Neutrophil (primary cell): Measurements from ENCODE around the gene MRRF.

ENCODE experiments used
- H3K27ac ChIP-seq: fragments of 200-600 bp; sonication (generic); 2 replicates; pipeline ENCODE4 v1.5.1; 2016; ENCODE audit warnings: mild to moderate bottlenecking, moderate library complexity
- H3K27me3 ChIP-seq: fragments of 200-600 bp; sonication (generic); 2 replicates; pipeline ENCODE4 v1.6.0; 2016; ENCODE audit warnings: mild to moderate bottlenecking
- H3K36me3 ChIP-seq: fragments of 200-600 bp; sonication (generic); 2 replicates; pipeline ENCODE4 v1.5.1; 2017
- H3K4me1 ChIP-seq, 2 experiments: fragments of 200-600 bp in 1 of 2; sonication (generic) in 1 of 2; 1 replicate in 1 of 2; 2 replicates in 1 of 2; pipeline versions ENCODE4 v1.5.1 to v1.6.1; 2013 to 2016; ENCODE audit warnings: low read depth in 1 of 2, low read length in 1 of 2, mild to moderate bottlenecking in 1 of 2, moderate library complexity in 1 of 2; ENCODE audit not compliant: control insufficient read depth in 1 of 2, insufficient read depth in 1 of 2
- H3K4me3 ChIP-seq, 2 experiments: fragments of 200-600 bp in 1 of 2; sonication (generic) in 1 of 2; 1 replicate in 1 of 2; 2 replicates in 1 of 2; pipeline ENCODE4 v1.5.1; 2013 to 2016; ENCODE audit warnings: low read depth in 1 of 2, low read length in 1 of 2, mild to moderate bottlenecking in 1 of 2, moderate library complexity in 1 of 2
- H3K9me3 ChIP-seq: fragments of 200-600 bp; sonication (generic); 2 replicates; pipeline ENCODE4 v1.5.1; 2016
- CTCF ChIP-seq: fragments of 200-600 bp; sonication (generic); IDR thresholded peaks from 2 replicates; pipeline ENCODE4 v1.5.1; 2016; ENCODE audit warnings: antibody characterized with exemption

MRRF gene

DNA sequence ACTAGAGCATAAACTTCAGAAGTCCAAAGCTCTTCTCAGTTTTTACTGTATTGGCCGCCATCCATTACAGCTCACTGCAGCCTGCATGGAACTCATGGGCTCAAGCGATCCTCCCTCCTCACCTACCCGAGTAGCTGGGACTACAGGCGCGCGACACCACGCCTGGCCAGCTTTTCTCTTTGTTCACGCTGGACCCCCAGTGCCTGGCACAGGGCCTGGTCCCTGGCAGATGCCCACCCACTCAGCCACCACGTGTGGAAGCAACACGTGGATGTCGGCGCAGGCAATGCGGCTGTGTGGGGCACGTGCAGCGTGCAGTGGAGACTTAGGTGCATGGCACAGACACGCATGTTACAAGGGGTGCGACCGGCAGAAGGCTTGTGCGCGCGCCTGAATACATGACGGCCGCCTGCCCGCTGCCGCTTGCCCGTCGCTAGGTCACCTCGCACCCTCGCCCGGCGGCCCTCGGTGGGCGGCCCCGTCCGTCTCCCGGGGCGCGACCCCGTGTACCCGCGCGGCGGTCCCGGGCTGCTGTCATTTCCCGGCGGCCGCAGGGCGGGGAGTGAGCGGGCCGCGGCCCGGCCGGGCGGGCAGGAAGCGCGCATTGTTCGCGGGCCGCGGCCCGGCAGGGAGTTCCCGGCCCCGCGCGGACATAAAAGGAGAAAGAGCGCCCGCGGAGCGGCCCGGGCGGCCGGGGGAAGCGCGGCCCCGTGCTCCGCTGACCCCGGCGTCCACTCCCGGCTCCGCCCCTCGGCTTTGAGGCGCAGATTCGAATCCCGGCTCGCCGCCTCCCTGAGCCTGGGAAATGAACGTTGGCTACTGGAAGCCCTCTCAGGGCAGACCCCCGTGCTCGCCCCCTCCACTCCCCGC is 82.0 kb downstream of the MRRF start:
- Histone ChIP-seq H3K36me3 (no peaks in the 10 kb centered on the region), H3K4me3 (peak overlapping the region; percentile 24 to 51), H3K27me3 (peaks cover 59% of the 10 kb centered on the region), H3K4me1 (peaks cover 10 to 12% of the 10 kb centered on the region in 2 experiments), H3K9me3 (no peaks in the 10 kb centered on the region), H3K27ac (no peak overlapping the region)
- no peak for TF ChIP-seq CTCF

DNA sequence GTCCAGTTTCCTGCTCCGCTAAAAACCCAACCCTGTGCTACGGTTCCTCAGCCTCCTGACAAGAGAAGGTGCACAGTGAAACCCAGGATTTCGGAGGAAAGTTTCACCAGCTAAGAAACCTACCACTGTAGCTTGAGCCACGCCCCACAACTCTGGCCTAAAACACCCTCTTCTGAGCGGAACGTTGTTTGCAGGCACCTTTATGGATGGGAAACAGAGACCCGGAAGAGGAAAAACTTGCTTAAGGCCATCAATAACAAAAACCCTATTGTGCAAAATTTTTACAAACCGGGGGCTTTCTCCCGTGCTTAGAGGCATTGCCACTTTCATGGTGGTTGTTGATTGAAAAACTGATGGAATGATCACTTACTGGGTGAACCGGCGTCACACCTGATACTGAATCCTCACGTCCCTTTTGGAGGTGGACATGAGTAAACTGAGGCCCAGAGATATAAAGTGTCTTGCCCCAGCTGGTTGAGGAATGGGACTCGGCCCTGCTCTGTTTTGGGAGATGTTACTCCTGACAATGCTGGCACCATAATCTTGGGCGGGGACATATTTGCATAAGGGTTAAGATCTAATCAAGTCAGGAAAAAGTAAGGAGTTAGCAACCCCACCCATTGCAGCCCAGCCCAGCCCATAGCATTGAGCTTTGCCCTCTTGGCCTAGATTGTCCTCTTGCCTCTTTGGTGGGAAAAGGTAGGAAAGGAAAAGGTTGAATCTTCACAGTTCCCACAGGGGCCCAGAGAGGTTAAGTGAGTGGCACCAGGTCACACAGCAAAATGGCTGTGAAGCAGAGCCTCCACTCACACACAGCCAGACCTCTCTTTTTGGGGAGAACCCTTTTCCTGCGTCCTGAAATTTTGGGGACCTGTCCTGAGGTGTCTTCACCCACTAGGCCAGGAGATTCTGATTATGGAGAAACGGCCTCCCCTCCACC is 82.9 kb downstream of the MRRF start:
- peak overlapping the region; percentile 24 to 51 for H3K4me3 ChIP-seq
- no peaks in the 10 kb centered on the region for H3K9me3 ChIP-seq
- TF ChIP-seq CTCF: no peak
- H3K36me3 ChIP-seq: no peaks in the 10 kb centered on the region
- peaks cover 10 to 12% of the 10 kb centered on the region in 2 experiments for H3K4me1 ChIP-seq
- peaks cover 59% of the 10 kb centered on the region for H3K27me3 ChIP-seq
- H3K27ac ChIP-seq: no peak overlapping the region

DNA sequence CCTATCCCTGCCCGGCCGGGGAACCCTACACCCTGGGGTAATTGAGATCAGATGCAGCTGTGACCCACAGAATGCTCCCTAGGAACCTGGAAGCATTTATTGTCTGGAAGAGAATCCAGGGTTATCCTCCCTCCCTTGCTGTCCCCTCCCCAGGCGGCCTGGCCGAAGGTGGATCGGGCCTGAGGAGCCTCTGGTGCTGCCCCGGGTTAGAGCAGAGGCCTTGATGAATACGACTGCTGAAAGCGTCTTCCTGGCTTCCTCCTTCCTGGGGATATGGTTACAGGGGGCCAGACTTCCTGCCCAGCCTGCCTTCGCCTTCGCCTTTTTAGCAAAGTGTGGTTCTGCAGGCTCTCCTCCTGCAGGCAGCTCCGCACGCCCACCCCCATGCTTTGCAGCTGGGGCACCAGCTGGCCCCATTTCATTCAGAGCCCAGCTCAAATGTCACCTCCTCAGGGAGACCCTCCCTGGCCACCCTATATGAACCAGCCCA is 83.7 kb downstream of the MRRF start:
- H3K9me3 ChIP-seq: no peaks in the 10 kb centered on the region
- peaks cover 10 to 12% of the 10 kb centered on the region in 2 experiments for H3K4me1 ChIP-seq
- TF ChIP-seq CTCF: no peak

GRCh38 chr9:122348791-122349190 is 84.1 kb downstream of the MRRF start:
- H3K9me3 ChIP-seq: no peaks in the 10 kb centered on the region
- TF ChIP-seq CTCF: no peak
- H3K4me1 ChIP-seq: peaks cover 10 to 12% of the 10 kb centered on the region in 2 experiments
- H3K36me3 ChIP-seq: no peaks in the 10 kb centered on the region
- H3K4me3 ChIP-seq: no peak overlapping the region
- H3K27ac ChIP-seq: no peak overlapping the region
- H3K27me3 ChIP-seq: peaks cover 59% of the 10 kb centered on the region

More for the DNA sequence above, 83.7 kb downstream of the MRRF start:
- H3K27me3 ChIP-seq: peaks cover 59% of the 10 kb centered on the region
- no peak overlapping the region for H3K27ac ChIP-seq
- H3K36me3 ChIP-seq: no peaks in the 10 kb centered on the region
- H3K4me3 ChIP-seq: no peak overlapping the region

DNA sequence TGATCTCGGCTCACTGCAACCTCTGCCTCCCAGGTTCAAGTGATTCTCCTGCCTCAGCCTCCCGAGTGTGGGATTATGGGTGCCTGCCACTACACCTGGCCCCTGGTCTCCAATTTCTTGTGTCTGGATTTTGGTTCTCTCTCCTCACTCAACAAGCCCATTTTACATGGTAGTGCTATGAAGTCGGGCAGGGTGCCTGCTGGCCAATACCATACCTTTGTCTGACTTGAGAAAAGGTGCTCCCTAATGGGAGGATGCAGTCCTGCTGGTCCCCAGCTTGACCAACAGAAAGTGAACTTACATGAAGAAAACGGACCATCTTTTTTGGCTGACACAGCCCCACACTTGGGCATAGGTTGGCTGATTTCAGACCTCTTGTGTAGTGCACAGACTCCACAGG is 84.5 kb downstream of the MRRF start:
- peaks cover 10 to 12% of the 10 kb centered on the region in 2 experiments for H3K4me1 ChIP-seq
- no peak for TF ChIP-seq CTCF
- H3K36me3 ChIP-seq: no peaks in the 10 kb centered on the region
- no peaks in the 10 kb centered on the region for H3K9me3 ChIP-seq
- H3K4me3 ChIP-seq: no peak overlapping the region
- H3K27me3 ChIP-seq: peaks cover 59% of the 10 kb centered on the region
- H3K27ac ChIP-seq: no peak overlapping the region
